Mesothelial cell of epicardium (in vitro differentiated cells): ENCODE results near the gene TECR. TPM values are rescaled to one million over a fixed set of nuclear protein-coding genes. Genes with fewer than 3 reads are reported as not detected.
"Not testable (repeated sequence)": the region's sequence is repeated elsewhere in the genome, so short reads cannot be mapped to it uniquely, and the experiment has no call there.

ENCODE experiments used
- DNase-seq, 2 experiments: peaks; one replicate each; pipeline ENCODE4 v3.0.0; 2021; ENCODE audit warnings: low spot score in 2 of 2; ENCODE audit not compliant: unreplicated experiment in 2 of 2
- H3K27ac Mint-ChIP-seq: 2 replicates; pipeline ENCODE4 v1.8.0; 2021; ENCODE audit warnings: mixed read lengths
- H3K27me3 Mint-ChIP-seq: 2 replicates; pipeline ENCODE4 v1.8.0; 2021; ENCODE audit warnings: low read depth, mixed read lengths
- H3K36me3 Mint-ChIP-seq: 2 replicates; pipeline ENCODE4 v1.8.0; 2021; ENCODE audit warnings: mixed read lengths
- H3K4me1 Mint-ChIP-seq: 2 replicates; pipeline ENCODE4 v1.8.0; 2021; ENCODE audit warnings: mixed read lengths
- H3K4me3 Mint-ChIP-seq: 2 replicates; pipeline ENCODE4 v1.8.0; 2021; ENCODE audit warnings: mild to moderate bottlenecking, moderate library complexity, mixed read lengths
- H3K9me3 Mint-ChIP-seq: 2 replicates; pipeline ENCODE4 v1.8.0; 2021; ENCODE audit warnings: mixed read lengths
- CTCF ChIP-seq: fragments of 200-600 bp; sonication (generic); IDR thresholded peaks from one replicate; pipeline ENCODE4 v1.5.0; 2021; ENCODE audit warnings: antibody characterized with exemption; ENCODE audit not compliant: unreplicated experiment
- total RNA-seq: library from RNA; stranded (reverse); gene quantifications from 3 replicates; pipeline ENCODE4 v1.2.1, GENCODE V29; 2021

The TECR gene
- total RNA-seq, 1 donor from 2014 or later, result 115 TPM

- Mint-ChIP-seq H3K4me1 (peaks cover 12% of the 10 kb centered on the region), H3K27ac (peak overlapping the region; percentile 87), H3K4me3 (peak overlapping the region; percentile 69), H3K36me3 (peaks cover 3% of the 10 kb centered on the region), H3K27me3 (no peaks in the 10 kb centered on the region), H3K9me3 (no peaks in the 10 kb centered on the region)
- no peak for TF ChIP-seq CTCF
- DNase-seq, result peak; percentile 68 to 74
Measured at GRCh38 chr19:14536926-14537692, 7.7 kb downstream of the TECR start.

- Mint-ChIP-seq H3K27ac (no peak overlapping the region), H3K36me3 (no peaks in the 10 kb centered on the region), H3K9me3 (no peaks in the 10 kb centered on the region), H3K27me3 (no peaks in the 10 kb centered on the region), H3K4me3 (no peak overlapping the region), H3K4me1 (peaks cover 24% of the 10 kb centered on the region)
- no peak for TF ChIP-seq CTCF
- DNase-seq, result no peak
Measured at GRCh38 chr19:14540741-14541525, 11.5 kb downstream of the TECR start.

GRCh38 chr19:14541979-14542378, 12.6 kb downstream of the TECR start:
- H3K27ac Mint-ChIP-seq, result not testable (repeated sequence)

GRCh38 chr19:14542711-14543328, 13.4 kb downstream of the TECR start:
- DNase-seq, result no peak
- Mint-ChIP-seq H3K27ac (peak overlapping the region; percentile 59), H3K36me3 (no peaks in the 10 kb centered on the region), H3K4me3 (no peak overlapping the region), H3K9me3 (no peaks in the 10 kb centered on the region), H3K4me1 (peaks cover 19% of the 10 kb centered on the region), H3K27me3 (no peaks in the 10 kb centered on the region)
- TF ChIP-seq CTCF, result no peak

More at GRCh38 chr19:14541979-14542378, 12.6 kb downstream of the TECR start:
- H3K36me3 Mint-ChIP-seq, H3K9me3 Mint-ChIP-seq, H3K27me3 Mint-ChIP-seq, DNase-seq, H3K4me3 Mint-ChIP-seq: not testable (repeated sequence)
- H3K4me1 Mint-ChIP-seq, result peaks cover 24% of the 10 kb centered on the region

GRCh38 chr19:14544047-14544446, 14.7 kb downstream of the TECR start:
- TF ChIP-seq CTCF, result no peak

More at GRCh38 chr19:14544047-14544446, 14.7 kb downstream of the TECR start:
- no peak for DNase-seq
- Mint-ChIP-seq H3K4me3 (no peak overlapping the region), H3K9me3 (no peaks in the 10 kb centered on the region), H3K27me3 (no peaks in the 10 kb centered on the region), H3K27ac (no peak overlapping the region), H3K36me3 (peaks cover 2% of the 10 kb centered on the region), H3K4me1 (peaks cover 19% of the 10 kb centered on the region)
